ENCODE measurements around the gene OTOP2. TPM values are rescaled to one million over a fixed set of nuclear protein-coding genes. Genes with fewer than 3 reads are reported as not detected.

Gene OTOP2
- total and polyA plus RNA-seq, 9 of the 15 experiments (the other 6 are each of a cell fraction or from before 2014, with no cell fraction given), result 0.04 to 0.36 (median 0.14) TPM; not detected in 1

GRCh38 chr17:74923538-74924249 is 379 bp upstream of the OTOP2 start (continued):
- peak; percentile 68 for TF ChIP-seq TFAP4 (CRISPR knock-in tag; IDR thresholded peaks at IDR 0.05; ENCODE audit: borderline replicate concordance)
- TF ChIP-seq NCOA4 (IDR thresholded peaks at IDR 0.05; ENCODE audit: partially characterized antibody), result no peak
- no peak for TF ChIP-seq ZNF143 (CRISPR knock-in tag; IDR thresholded peaks at IDR 0.05)
- peak; percentile 69; the same call in 1 of the 2 replicates for TF ChIP-seq LCOR (CRISPR knock-in tag; IDR thresholded peaks at IDR 0.05)
- peak; percentile 58; the same call in 1 of the 2 replicates for TF ChIP-seq ARID2 (IDR thresholded peaks at IDR 0.05)
- no peak for TF ChIP-seq ZNF586 (CRISPR knock-in tag; conservative IDR thresholded peaks at IDR 0.05)
- TF ChIP-seq TFE3 (CRISPR knock-in tag; IDR thresholded peaks at IDR 0.05), result no peak
- no peak for TF ChIP-seq KDM4B (IDR thresholded peaks at IDR 0.05; ENCODE audit: borderline replicate concordance in 2 of 2, low read depth in 1 of 2)
- TF ChIP-seq E2F3 (CRISPR knock-in tag; IDR thresholded peaks at IDR 0.05), result no peak
- no peak for TF ChIP-seq PHB (CRISPR knock-in tag; IDR thresholded peaks at IDR 0.05)
- no peak for TF ChIP-seq CREB3 (tag; conservative IDR thresholded peaks at IDR 0.05; ENCODE audit: low read depth)
- no peak for TF ChIP-seq SREBF2 (CRISPR knock-in tag; IDR thresholded peaks at IDR 0.05)
- no peak for TF ChIP-seq HES1 (IDR thresholded peaks at IDR 0.05; ENCODE audit: low read depth)
- TF ChIP-seq ILF3 (IDR thresholded peaks at IDR 0.05; ENCODE audit: borderline replicate concordance), result no peak
- no peak for TF ChIP-seq IRF1 (CRISPR knock-in tag; IDR thresholded peaks at IDR 0.05; ENCODE audit: borderline replicate concordance)
- no peak for TF ChIP-seq CBX8 (IDR thresholded peaks at IDR 0.05; ENCODE audit: borderline replicate concordance, extremely low read depth, low read depth, low read length, poor library complexity, severe bottlenecking)
- no peak for TF ChIP-seq PREB (CRISPR knock-in tag; IDR thresholded peaks at IDR 0.05)
- no peak for TF ChIP-seq ZNF311 (CRISPR knock-in tag; IDR thresholded peaks at IDR 0.05)
- TF ChIP-seq ZNF830 (CRISPR knock-in tag; IDR thresholded peaks at IDR 0.05), result no peak
- TF ChIP-seq SMAD3 (CRISPR knock-in tag; conservative IDR thresholded peaks at IDR 0.05), result no peak
- no peak for TF ChIP-seq CHD2 (IDR thresholded peaks at IDR 0.05; ENCODE audit: low read depth, low read length)
- no peak for TF ChIP-seq BACH1 (tag; IDR thresholded peaks at IDR 0.05)
